Liver (tissue), 9 donors: ENCODE data around the gene PSMC3. TPM values are rescaled to one million over a fixed set of nuclear protein-coding genes. Genes with fewer than 3 reads are reported as not detected.

Experiments
- DNase-seq: peaks from one replicate; pipeline ENCODE4 v3.0.0-alpha.2; 2017; ENCODE audit warnings: low spot score
- H3K27ac ChIP-seq, 2 donors: one replicate each; pipeline ENCODE4 v1.7.0; 2013; ENCODE audit warnings: inconsistent platforms in 2 of 2, low read length in 2 of 2, control low read depth in 1 of 2, low read depth in 1 of 2, mild to moderate bottlenecking in 1 of 2
- H3K27me3 ChIP-seq, 4 donors: one replicate each; pipeline versions ENCODE4 v1.6.1 to v1.7.0; 2013; ENCODE audit warnings: low read length in 3 of 4, inconsistent platforms in 1 of 4, mild to moderate bottlenecking in 1 of 4, moderate library complexity in 1 of 4; ENCODE audit not compliant: control insufficient read depth in 4 of 4, insufficient read depth in 4 of 4
- H3K36me3 ChIP-seq, 4 donors: one replicate each; pipeline versions ENCODE4 v1.6.1 to v1.7.0; 2013; ENCODE audit warnings: low read length in 3 of 4, mild to moderate bottlenecking in 3 of 4, low read depth in 1 of 4, moderate library complexity in 1 of 4; ENCODE audit not compliant: control insufficient read depth in 4 of 4, insufficient read depth in 3 of 4
- H3K4me1 ChIP-seq, 4 donors: one replicate each; pipeline versions ENCODE4 v1.6.1 to v1.7.0; 2013; ENCODE audit warnings: low read length in 3 of 4, mild to moderate bottlenecking in 3 of 4, moderate library complexity in 1 of 4; ENCODE audit not compliant: control insufficient read depth in 4 of 4, insufficient read depth in 4 of 4
- H3K4me3 ChIP-seq, 3 donors: one replicate each; pipeline versions ENCODE4 v1.6.1 to v1.7.0; 2013; ENCODE audit warnings: low read length in 3 of 3, control low read depth in 1 of 3, low read depth in 1 of 3, mild to moderate bottlenecking in 1 of 3
- H3K9ac ChIP-seq, 2 donors: one replicate each; pipeline ENCODE4 v1.7.0; 2013; ENCODE audit warnings: low read length in 2 of 2, mild to moderate bottlenecking in 2 of 2, moderate library complexity in 2 of 2, control low read depth in 1 of 2, low read depth in 1 of 2
- H3K9me3 ChIP-seq, 4 donors: one replicate each; pipeline versions ENCODE4 v1.6.1 to v1.7.0; 2013; ENCODE audit warnings: low read length in 3 of 4; ENCODE audit not compliant: control insufficient read depth in 4 of 4
- EGR1 ChIP-seq, 2 donors: IDR thresholded peaks; 2 replicates each; pipeline ENCODE4 v1.6.1; 2016 to 2018; ENCODE audit warnings: antibody characterized with exemption in 2 of 2, low read depth in 2 of 2
- GABPA ChIP-seq, 2 donors: IDR thresholded peaks in 1 of 2; conservative IDR thresholded peaks in 1 of 2; 2 replicates each; pipeline ENCODE4 v1.6.1; 2016; ENCODE audit warnings: antibody characterized with exemption in 2 of 2, mild to moderate bottlenecking in 1 of 2, moderate library complexity in 1 of 2
- HNF4A ChIP-seq, 2 donors: conservative IDR thresholded peaks; 2 replicates each; pipeline ENCODE4 v1.6.1; 2016; ENCODE audit warnings: antibody characterized with exemption in 2 of 2, mild to moderate bottlenecking in 2 of 2
- HNF4G ChIP-seq: IDR thresholded peaks from 2 replicates; pipeline ENCODE4 v1.6.1; 2016; ENCODE audit warnings: antibody characterized with exemption
- JUND ChIP-seq, 2 donors: IDR thresholded peaks; 2 replicates each; pipeline ENCODE4 v1.6.1; 2016; ENCODE audit warnings: antibody characterized with exemption in 2 of 2
- NR2F2 ChIP-seq: IDR thresholded peaks from 2 replicates; pipeline ENCODE4 v1.6.1; 2016; ENCODE audit warnings: antibody characterized with exemption
- RAD21 ChIP-seq, 2 donors: IDR thresholded peaks; 2 replicates each; pipeline ENCODE4 v1.6.1; 2016; ENCODE audit warnings: antibody characterized with exemption in 2 of 2, mild to moderate bottlenecking in 2 of 2
- RXRA ChIP-seq, 2 donors: IDR thresholded peaks; 2 replicates each; pipeline ENCODE4 v1.6.1; 2017 to 2018; ENCODE audit warnings: antibody characterized with exemption in 2 of 2, mild to moderate bottlenecking in 1 of 2
- SP1 ChIP-seq: IDR thresholded peaks from 2 replicates; pipeline ENCODE4 v1.6.1; 2018; ENCODE audit warnings: antibody characterized with exemption, mild to moderate bottlenecking
- TAF1 ChIP-seq: conservative IDR thresholded peaks from 2 replicates; pipeline ENCODE4 v1.6.1; 2016; ENCODE audit warnings: antibody characterized with exemption, mild to moderate bottlenecking
- YY1 ChIP-seq: IDR thresholded peaks from 2 replicates; pipeline ENCODE4 v1.6.1; 2016; ENCODE audit warnings: antibody characterized with exemption, mild to moderate bottlenecking
- WGBS: extraction: QIAGEN DNeasy Blood & Tissue Kit; methylation state at CpG from one replicate; pipeline ENCODE4 v1.1.7; 2013; 5-methylcytosine and 5-hydroxymethylcytosine counted together
- polyA plus RNA-seq, 2 donors: library from polyadenylated mRNA; stranded (reverse) in 1 of 2; unstranded in 1 of 2; fragments of 200-250 nt in 1 of 2; fragments of >200 nt in 1 of 2; fragmentation: Nextera tagmentation in 1 of 2; extraction: Ambion mirVana in 1 of 2; gene quantifications; one replicate each; pipeline versions ENCODE4 v1.2.1 to v1.2.3, GENCODE V29; 2013 to 2015
- total RNA-seq, 2 donors: library from RNA; depleted of rRNA; stranded (reverse); fragments of >200 nt; gene quantifications; one replicate each; pipeline ENCODE4 v1.2.3, GENCODE V29; 2014
- TF ChIP-seq, protein P1 (sequence below): IDR thresholded peaks from 2 replicates; pipeline ENCODE4 v1.6.1; 2016; ENCODE audit warnings: antibody characterized with exemption, mild to moderate bottlenecking
- TF ChIP-seq, protein P2 (sequence below): fragments of 150-350 bp; IDR thresholded peaks from 2 replicates; pipeline ENCODE4 v1.5.1; 2017; ENCODE audit warnings: improper control_type of control experiment, low read depth, low read length; ENCODE audit not compliant: missing input control
- TF ChIP-seq, protein P3 (sequence below): IDR thresholded peaks from 2 replicates; pipeline ENCODE4 v1.6.1; 2016; ENCODE audit warnings: antibody characterized with exemption
- donor health status: healthy.
- donor health status: healthy.
- donor health status: healthy.
- donor health status: healthy.
- donor health status: healthy.

Gene PSMC3
- total and polyA plus RNA-seq, 4 donors = 58.0 to 110 (median 103) TPM

- DNase-seq = no peak
- no peaks in the 10 kb centered on the region for H3K36me3 ChIP-seq
- peak overlapping the region in 1 of 2 donors; percentile 3 for H3K9ac ChIP-seq
- peak overlapping the region in 1 of 3 donors; percentile 51 for H3K4me3 ChIP-seq
- H3K27me3 ChIP-seq = no peaks in the 10 kb centered on the region
- no peaks in the 10 kb centered on the region for H3K9me3 ChIP-seq
- peak overlapping the region; percentile 51 to 59 for H3K27ac ChIP-seq
- no peak for TF ChIP-seq EGR1 (IDR thresholded peaks at IDR 0.05; ENCODE audit: low read depth in 2 of 2)
- no peak for TF ChIP-seq NR2F2
- no peak for TF ChIP-seq TAF1
- TF ChIP-seq, protein P1, sequence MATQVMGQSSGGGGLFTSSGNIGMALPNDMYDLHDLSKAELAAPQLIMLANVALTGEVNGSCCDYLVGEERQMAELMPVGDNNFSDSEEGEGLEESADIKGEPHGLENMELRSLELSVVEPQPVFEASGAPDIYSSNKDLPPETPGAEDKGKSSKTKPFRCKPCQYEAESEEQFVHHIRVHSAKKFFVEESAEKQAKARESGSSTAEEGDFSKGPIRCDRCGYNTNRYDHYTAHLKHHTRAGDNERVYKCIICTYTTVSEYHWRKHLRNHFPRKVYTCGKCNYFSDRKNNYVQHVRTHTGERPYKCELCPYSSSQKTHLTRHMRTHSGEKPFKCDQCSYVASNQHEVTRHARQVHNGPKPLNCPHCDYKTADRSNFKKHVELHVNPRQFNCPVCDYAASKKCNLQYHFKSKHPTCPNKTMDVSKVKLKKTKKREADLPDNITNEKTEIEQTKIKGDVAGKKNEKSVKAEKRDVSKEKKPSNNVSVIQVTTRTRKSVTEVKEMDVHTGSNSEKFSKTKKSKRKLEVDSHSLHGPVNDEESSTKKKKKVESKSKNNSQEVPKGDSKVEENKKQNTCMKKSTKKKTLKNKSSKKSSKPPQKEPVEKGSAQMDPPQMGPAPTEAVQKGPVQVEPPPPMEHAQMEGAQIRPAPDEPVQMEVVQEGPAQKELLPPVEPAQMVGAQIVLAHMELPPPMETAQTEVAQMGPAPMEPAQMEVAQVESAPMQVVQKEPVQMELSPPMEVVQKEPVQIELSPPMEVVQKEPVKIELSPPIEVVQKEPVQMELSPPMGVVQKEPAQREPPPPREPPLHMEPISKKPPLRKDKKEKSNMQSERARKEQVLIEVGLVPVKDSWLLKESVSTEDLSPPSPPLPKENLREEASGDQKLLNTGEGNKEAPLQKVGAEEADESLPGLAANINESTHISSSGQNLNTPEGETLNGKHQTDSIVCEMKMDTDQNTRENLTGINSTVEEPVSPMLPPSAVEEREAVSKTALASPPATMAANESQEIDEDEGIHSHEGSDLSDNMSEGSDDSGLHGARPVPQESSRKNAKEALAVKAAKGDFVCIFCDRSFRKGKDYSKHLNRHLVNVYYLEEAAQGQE = no peak
- H3K4me1 ChIP-seq = peaks cover 2 to 11% (median 7%) of the 10 kb centered on the region in 4 donors
- 45% methylated on average over 8 of the region's 8 CpGs for WGBS
These were observed 25.4 kb downstream of the PSMC3 start for GRCh38 chr11:47400768-47401279.

DNA sequence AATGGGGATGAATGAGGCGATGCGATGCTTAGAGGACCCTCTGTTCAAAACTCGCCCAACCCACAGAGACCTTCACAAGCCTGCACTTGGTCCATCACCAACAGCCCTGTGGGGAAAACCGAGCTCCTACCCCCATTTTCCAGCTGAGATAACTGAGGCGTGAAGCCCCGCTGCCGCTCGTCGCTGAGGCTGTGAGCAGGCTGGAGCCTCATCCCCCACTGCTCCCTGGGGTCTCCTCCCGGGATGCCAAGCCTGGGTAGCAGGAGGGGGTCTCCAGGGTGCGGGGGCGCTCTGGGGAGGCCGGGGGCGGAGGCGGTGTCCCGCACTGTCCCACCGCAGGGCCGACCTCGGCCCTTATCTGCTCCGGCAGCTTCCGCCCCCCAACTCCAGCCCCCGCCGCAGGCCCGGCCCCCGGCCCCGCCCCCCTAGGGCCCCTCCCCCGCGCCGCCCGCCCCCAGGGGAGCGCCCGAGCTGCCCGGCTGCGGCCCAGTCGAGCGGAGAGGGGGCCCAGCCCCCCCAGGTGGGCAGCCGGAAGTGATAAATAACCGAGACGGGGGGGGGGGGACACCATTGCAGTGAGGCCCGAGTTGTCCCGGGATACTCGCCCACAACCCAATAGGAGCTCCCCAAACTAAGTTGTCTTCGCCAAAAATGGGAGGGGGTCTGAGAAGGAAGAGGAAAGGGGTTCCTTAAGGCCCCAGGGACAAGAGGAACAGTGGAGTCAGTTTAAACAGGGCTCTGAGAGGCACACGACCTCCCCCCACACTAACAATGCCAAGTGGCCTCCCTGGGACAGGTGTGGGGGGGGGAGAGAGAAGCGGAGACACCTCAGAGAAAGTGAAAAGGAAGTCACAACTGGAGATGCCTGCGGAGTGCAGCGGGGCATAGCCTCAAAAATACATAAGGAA is 26.1 kb downstream of the PSMC3 start:
- 8% methylated on average over 47 of the region's 47 CpGs for WGBS
- Histone ChIP-seq H3K4me1 (peaks cover 2 to 11% (median 7%) of the 10 kb centered on the region in 4 donors), H3K9ac (peak overlapping the region; percentile 3 to 58), H3K27ac (peak overlapping the region; percentile 51 to 59), H3K27me3 (no peaks in the 10 kb centered on the region), H3K36me3 (no peaks in the 10 kb centered on the region), H3K4me3 (peak overlapping the region in 1 of 3 donors; percentile 51), H3K9me3 (no peaks in the 10 kb centered on the region)
- no peak for TF ChIP-seq YY1
- TF ChIP-seq SP1 = no peak
- TF ChIP-seq NR2F2 = no peak
- TF ChIP-seq, protein P2, sequence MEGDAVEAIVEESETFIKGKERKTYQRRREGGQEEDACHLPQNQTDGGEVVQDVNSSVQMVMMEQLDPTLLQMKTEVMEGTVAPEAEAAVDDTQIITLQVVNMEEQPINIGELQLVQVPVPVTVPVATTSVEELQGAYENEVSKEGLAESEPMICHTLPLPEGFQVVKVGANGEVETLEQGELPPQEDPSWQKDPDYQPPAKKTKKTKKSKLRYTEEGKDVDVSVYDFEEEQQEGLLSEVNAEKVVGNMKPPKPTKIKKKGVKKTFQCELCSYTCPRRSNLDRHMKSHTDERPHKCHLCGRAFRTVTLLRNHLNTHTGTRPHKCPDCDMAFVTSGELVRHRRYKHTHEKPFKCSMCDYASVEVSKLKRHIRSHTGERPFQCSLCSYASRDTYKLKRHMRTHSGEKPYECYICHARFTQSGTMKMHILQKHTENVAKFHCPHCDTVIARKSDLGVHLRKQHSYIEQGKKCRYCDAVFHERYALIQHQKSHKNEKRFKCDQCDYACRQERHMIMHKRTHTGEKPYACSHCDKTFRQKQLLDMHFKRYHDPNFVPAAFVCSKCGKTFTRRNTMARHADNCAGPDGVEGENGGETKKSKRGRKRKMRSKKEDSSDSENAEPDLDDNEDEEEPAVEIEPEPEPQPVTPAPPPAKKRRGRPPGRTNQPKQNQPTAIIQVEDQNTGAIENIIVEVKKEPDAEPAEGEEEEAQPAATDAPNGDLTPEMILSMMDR = no peak
- no peak for TF ChIP-seq HNF4A (conservative IDR thresholded peaks at IDR 0.05)
- TF ChIP-seq RXRA (IDR thresholded peaks at IDR 0.05) = no peak
- TF ChIP-seq JUND (IDR thresholded peaks at IDR 0.05) = no peak
- no peak for TF ChIP-seq GABPA (IDR thresholded peaks at IDR 0.05 in 1 of 2, conservative IDR thresholded peaks at IDR 0.05 in 1 of 2)
- no peak for TF ChIP-seq RAD21 (IDR thresholded peaks at IDR 0.05)
- no peak for TF ChIP-seq TAF1
- no peak for TF ChIP-seq HNF4G
- TF ChIP-seq, protein P1 = no peak
- TF ChIP-seq, protein P3, sequence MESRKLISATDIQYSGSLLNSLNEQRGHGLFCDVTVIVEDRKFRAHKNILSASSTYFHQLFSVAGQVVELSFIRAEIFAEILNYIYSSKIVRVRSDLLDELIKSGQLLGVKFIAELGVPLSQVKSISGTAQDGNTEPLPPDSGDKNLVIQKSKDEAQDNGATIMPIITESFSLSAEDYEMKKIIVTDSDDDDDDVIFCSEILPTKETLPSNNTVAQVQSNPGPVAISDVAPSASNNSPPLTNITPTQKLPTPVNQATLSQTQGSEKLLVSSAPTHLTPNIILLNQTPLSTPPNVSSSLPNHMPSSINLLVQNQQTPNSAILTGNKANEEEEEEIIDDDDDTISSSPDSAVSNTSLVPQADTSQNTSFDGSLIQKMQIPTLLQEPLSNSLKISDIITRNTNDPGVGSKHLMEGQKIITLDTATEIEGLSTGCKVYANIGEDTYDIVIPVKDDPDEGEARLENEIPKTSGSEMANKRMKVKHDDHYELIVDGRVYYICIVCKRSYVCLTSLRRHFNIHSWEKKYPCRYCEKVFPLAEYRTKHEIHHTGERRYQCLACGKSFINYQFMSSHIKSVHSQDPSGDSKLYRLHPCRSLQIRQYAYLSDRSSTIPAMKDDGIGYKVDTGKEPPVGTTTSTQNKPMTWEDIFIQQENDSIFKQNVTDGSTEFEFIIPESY = no peak
- no peak for DNase-seq
